SW 1271 (cell line): ENCODE results near the gene CTTN.
A peak's percentile ranks its signal among the peaks of the same experiment; 100 is the strongest.

Source experiments
- DNase-seq, 2 experiments: peaks; one replicate each; lab custom pipeline; 2025; lab: John Stamatoyannopoulos, UW

Gene CTTN

GRCh38 chr11:70397983-70398833 lies at the start of gene CTTN:
TSS of gene CTTN (plus strand) at chr11:70398529. CDS start at chr11:70407298, 8,769 bp downstream.
- DNase-seq = peak; percentile 67 to 83

GRCh38 chr11:70348608-70349007 lies 49.7 kb upstream of the CTTN start:
- no peak for DNase-seq

- no peak for DNase-seq
Observed at GRCh38 chr11:70351646-70352045, 46.7 kb upstream of the CTTN start.

- DNase-seq = no peak
Observed at GRCh38 chr11:70352100-70352499, 46.2 kb upstream of the CTTN start.

- no peak for DNase-seq
Observed at GRCh38 chr11:70352601-70353000, 45.7 kb upstream of the CTTN start.

- DNase-seq = no peak
Observed at GRCh38 chr11:70353329-70353728, 45.0 kb upstream of the CTTN start.

GRCh38 chr11:70353900-70354568 lies 44.3 kb upstream of the CTTN start:
- no peak for DNase-seq

- DNase-seq = no peak
Observed at GRCh38 chr11:70354629-70355028, 43.7 kb upstream of the CTTN start.

- no peak for DNase-seq
Observed at GRCh38 chr11:70358753-70359152, 39.6 kb upstream of the CTTN start.

- DNase-seq = no peak
Observed at GRCh38 chr11:70359451-70360205, 38.7 kb upstream of the CTTN start.

- DNase-seq = no peak
Observed at GRCh38 chr11:70360211-70360610, 38.1 kb upstream of the CTTN start.

GRCh38 chr11:70364178-70364577 lies 34.2 kb upstream of the CTTN start:
- DNase-seq = no peak

- no peak for DNase-seq
Observed at GRCh38 chr11:70364745-70365543, 33.4 kb upstream of the CTTN start.

GRCh38 chr11:70365544-70365927 lies 32.8 kb upstream of the CTTN start:
- DNase-seq = no peak

- DNase-seq = no peak
Observed at GRCh38 chr11:70367071-70367470, 31.3 kb upstream of the CTTN start.

- DNase-seq = no peak
Observed at GRCh38 chr11:70368961-70369360, 29.4 kb upstream of the CTTN start.

- no peak for DNase-seq
Observed at GRCh38 chr11:70371241-70371640, 27.1 kb upstream of the CTTN start.

- DNase-seq = no peak
Observed at GRCh38 chr11:70372076-70372475, 26.3 kb upstream of the CTTN start.

GRCh38 chr11:70376621-70377020 lies 21.7 kb upstream of the CTTN start:
- DNase-seq = no peak

GRCh38 chr11:70377645-70378044 lies 20.7 kb upstream of the CTTN start:
- DNase-seq = no peak

- DNase-seq = no peak
Observed at GRCh38 chr11:70378506-70379134, 19.7 kb upstream of the CTTN start.
